IPS-18c (cell line): ENCODE data around the gene DEPDC5.

Source experiments
- H3K4me3 ChIP-seq: 2 replicates; pipeline ENCODE4 v1.7.0; 2013; ENCODE audit warnings: low read depth, mild to moderate bottlenecking, low read length, moderate library complexity; ENCODE audit not compliant: insufficient read depth
- H3K9me3 ChIP-seq: one replicate; pipeline ENCODE4 v1.6.1; 2013; ENCODE audit warnings: mild to moderate bottlenecking, low read length, moderate library complexity; ENCODE audit not compliant: control insufficient read depth, insufficient read depth

The DEPDC5 gene

GRCh38 chr22:31922534-31922933, 168.7 kb downstream of the DEPDC5 start:
- no peaks in the 10 kb centered on the region for H3K9me3 ChIP-seq
- no peak overlapping the region for H3K4me3 ChIP-seq

- no peaks in the 10 kb centered on the region for H3K9me3 ChIP-seq
These were observed 169.3 kb downstream of the DEPDC5 start for GRCh38 chr22:31923136-31923535.

GRCh38 chr22:31923747-31924146, 169.9 kb downstream of the DEPDC5 start:
- Histone ChIP-seq H3K4me3 (no peak overlapping the region), H3K9me3 (no peaks in the 10 kb centered on the region)

More at GRCh38 chr22:31923136-31923535, 169.3 kb downstream of the DEPDC5 start:
- no peak overlapping the region for H3K4me3 ChIP-seq

GRCh38 chr22:31925056-31925455, 171.2 kb downstream of the DEPDC5 start:
- no peak overlapping the region for H3K4me3 ChIP-seq
- no peaks in the 10 kb centered on the region for H3K9me3 ChIP-seq

GRCh38 chr22:31926024-31926423, 172.2 kb downstream of the DEPDC5 start:
- no peaks in the 10 kb centered on the region for H3K9me3 ChIP-seq

GRCh38 chr22:31926969-31927368, 173.2 kb downstream of the DEPDC5 start:
- H3K4me3 ChIP-seq: no peak overlapping the region
- no peaks in the 10 kb centered on the region for H3K9me3 ChIP-seq

More at GRCh38 chr22:31926024-31926423, 172.2 kb downstream of the DEPDC5 start:
- H3K4me3 ChIP-seq: no peak overlapping the region

- Histone ChIP-seq H3K4me3 (no peak overlapping the region; the same call in 1 of the 2 replicates), H3K9me3 (no peaks in the 10 kb centered on the region)
These were observed 173.7 kb downstream of the DEPDC5 start for GRCh38 chr22:31927562-31927961.

- Histone ChIP-seq H3K4me3 (no peak overlapping the region), H3K9me3 (no peaks in the 10 kb centered on the region)
These were observed 175.5 kb downstream of the DEPDC5 start for GRCh38 chr22:31929167-31929930.

- Histone ChIP-seq H3K4me3 (no peak overlapping the region), H3K9me3 (no peaks in the 10 kb centered on the region)
These were observed 179.0 kb downstream of the DEPDC5 start for GRCh38 chr22:31932863-31933262.

GRCh38 chr22:31933406-31933805, 179.6 kb downstream of the DEPDC5 start:
- H3K9me3 ChIP-seq: no peaks in the 10 kb centered on the region
- no peak overlapping the region for H3K4me3 ChIP-seq

- Histone ChIP-seq H3K4me3 (no peak overlapping the region), H3K9me3 (no peaks in the 10 kb centered on the region)
These were observed 180.1 kb downstream of the DEPDC5 start for GRCh38 chr22:31933816-31934482.

- no peak overlapping the region for H3K4me3 ChIP-seq
- H3K9me3 ChIP-seq: peaks cover 2% of the 10 kb centered on the region
These were observed 182.3 kb downstream of the DEPDC5 start for GRCh38 chr22:31935961-31936635.

- peaks cover 2% of the 10 kb centered on the region for H3K9me3 ChIP-seq
- no peak overlapping the region for H3K4me3 ChIP-seq
These were observed 183.5 kb downstream of the DEPDC5 start for GRCh38 chr22:31937341-31937740.

GRCh38 chr22:31938296-31938695, 184.5 kb downstream of the DEPDC5 start:
- peaks cover 2% of the 10 kb centered on the region for H3K9me3 ChIP-seq

GRCh38 chr22:31940506-31940905, 186.7 kb downstream of the DEPDC5 start:
- H3K4me3 ChIP-seq: no peak overlapping the region
- peaks cover 2% of the 10 kb centered on the region for H3K9me3 ChIP-seq

More at GRCh38 chr22:31938296-31938695, 184.5 kb downstream of the DEPDC5 start:
- no peak overlapping the region for H3K4me3 ChIP-seq

- Histone ChIP-seq H3K9me3 (peaks cover 2% of the 10 kb centered on the region), H3K4me3 (no peak overlapping the region)
These were observed 188.3 kb downstream of the DEPDC5 start for GRCh38 chr22:31942091-31942490.

GRCh38 chr22:31943206-31943977, 189.6 kb downstream of the DEPDC5 start:
- peaks cover 2% of the 10 kb centered on the region for H3K9me3 ChIP-seq
- peak overlapping the region; percentile 53 for H3K4me3 ChIP-seq
